SK-N-MC (cell line): ENCODE results near the gene TMEM143.

Experiments used
- DNase-seq: peaks from one replicate; pipeline ENCODE4 v3.0.0-alpha.2; 2011; ENCODE audit warnings: low read depth, low spot score
- H3K27ac ChIP-seq: fragments of 200-600 bp; sonication (generic); 2 replicates; pipeline ENCODE4 v1.5.1; 2016; ENCODE audit warnings: mixed run types
- H3K36me3 ChIP-seq: fragments of 200-600 bp; sonication (generic); 2 replicates; pipeline ENCODE4 v1.6.1; 2017; ENCODE audit warnings: antibody characterized with exemption, low read length, mixed read lengths; ENCODE audit not compliant: insufficient read depth
- H3K4me3 ChIP-seq: fragments of 200-600 bp; sonication (generic); 2 replicates; pipeline ENCODE4 v1.5.1; 2016
- H3K9ac ChIP-seq: fragments of 200-600 bp; sonication (generic); 2 replicates; pipeline ENCODE4 v1.8.0; 2017; ENCODE audit warnings: mixed run types, mixed read lengths; ENCODE audit not compliant: insufficient read length
- H3K9me3 ChIP-seq: fragments of 200-600 bp; sonication (generic); 2 replicates; pipeline ENCODE4 v1.6.1; 2017; ENCODE audit warnings: low read depth, mild to moderate bottlenecking, antibody characterized with exemption, low read length, moderate library complexity, mixed read lengths
- EZH2 ChIP-seq: fragments of 200-600 bp; sonication (generic); IDR thresholded peaks from one replicate; pipeline ENCODE4 v1.6.1; 2017; ENCODE audit warnings: antibody characterized with exemption
- FOXP2 ChIP-seq: optimal IDR thresholded peaks from 2 replicates; pipeline ENCODE3; 2011; ENCODE audit warnings: mild to moderate bottlenecking, moderate library complexity; ENCODE audit not compliant: insufficient read depth; ENCODE audit errors: extremely low read length, control extremely low read depth
- POLR2AphosphoS5 ChIP-seq: IDR thresholded peaks from 2 replicates; pipeline ENCODE4 v1.6.1; 2012; ENCODE audit warnings: mild to moderate bottlenecking, low read depth, low read length, borderline replicate concordance

Gene TMEM143

GRCh38 chr19:48354332-48354992 is 9.3 kb downstream of the TMEM143 start:
- TF ChIP-seq POLR2AphosphoS5 (no peak), EZH2 (no peak), FOXP2 (no peak)
- Histone ChIP-seq H3K9ac (no peak overlapping the region), H3K9me3 (no peaks in the 10 kb centered on the region), H3K4me3 (no peak overlapping the region), H3K27ac (no peak overlapping the region), H3K36me3 (no peaks in the 10 kb centered on the region)
- no peak for DNase-seq

DNA sequence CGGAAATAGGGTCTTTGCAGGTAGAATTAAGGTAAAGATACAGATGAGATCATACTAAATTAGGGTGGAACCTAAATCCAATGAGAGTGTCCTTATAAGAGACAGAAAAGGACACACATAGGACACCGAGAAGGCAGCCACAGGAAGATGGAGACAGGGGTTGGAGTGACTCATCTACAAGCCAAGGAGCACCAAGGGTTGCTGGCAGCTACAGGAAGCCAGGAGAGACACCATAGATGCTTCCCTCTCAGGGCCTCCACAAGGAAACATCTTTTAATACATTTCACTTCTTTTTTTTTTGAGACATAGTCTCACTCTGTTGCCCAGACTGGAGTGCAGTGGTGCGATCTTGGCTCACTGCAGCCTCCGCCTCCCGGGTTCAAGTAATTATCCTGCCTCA is 10.1 kb downstream of the TMEM143 start:
- TF ChIP-seq FOXP2, result no peak
- TF ChIP-seq POLR2AphosphoS5, result no peak
- H3K27ac ChIP-seq, result no peak overlapping the region
- no peak overlapping the region for H3K9ac ChIP-seq
- no peaks in the 10 kb centered on the region for H3K9me3 ChIP-seq
- no peak for DNase-seq
- H3K4me3 ChIP-seq, result no peak overlapping the region
- no peaks in the 10 kb centered on the region for H3K36me3 ChIP-seq

- H3K9ac ChIP-seq, result no peak overlapping the region
- no peak overlapping the region for H3K4me3 ChIP-seq
- no peaks in the 10 kb centered on the region for H3K9me3 ChIP-seq
- no peak for DNase-seq
- no peak overlapping the region for H3K27ac ChIP-seq
- H3K36me3 ChIP-seq, result no peaks in the 10 kb centered on the region
- no peak for TF ChIP-seq EZH2
Measured at GRCh38 chr19:48351341-48351752, 12.4 kb downstream of the TMEM143 start.

- no peak for TF ChIP-seq POLR2AphosphoS5
- DNase-seq, result no peak
- H3K27ac ChIP-seq, result no peak overlapping the region
Measured at GRCh38 chr19:48350856-48351255, 12.9 kb downstream of the TMEM143 start.

DNA sequence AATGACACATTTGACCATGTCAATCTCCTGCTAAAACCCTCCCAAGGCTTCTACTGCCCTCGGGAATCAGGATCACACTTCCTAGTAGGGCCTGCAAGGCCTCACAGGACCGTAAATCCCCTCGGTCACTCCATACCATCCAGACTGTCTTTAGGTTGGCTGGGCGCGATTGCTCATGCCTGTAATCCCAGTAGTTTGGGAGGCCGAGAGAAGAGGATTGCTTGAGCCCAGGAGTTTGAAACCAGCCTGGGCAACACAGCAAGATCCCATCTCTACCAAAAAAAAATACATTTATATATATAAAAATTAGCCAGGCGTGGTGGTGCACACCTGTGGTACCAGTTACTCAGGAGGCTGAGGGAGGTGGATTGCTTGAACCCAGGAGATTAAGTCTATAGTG is 15.0 kb downstream of the TMEM143 start:
- H3K27ac ChIP-seq, result no peak overlapping the region
- no peaks in the 10 kb centered on the region for H3K36me3 ChIP-seq
- H3K9ac ChIP-seq, result no peak overlapping the region
- H3K4me3 ChIP-seq, result no peak overlapping the region
- TF ChIP-seq POLR2AphosphoS5 (no peak), FOXP2 (no peak), EZH2 (no peak)
- no peaks in the 10 kb centered on the region for H3K9me3 ChIP-seq
- no peak for DNase-seq

More at GRCh38 chr19:48350856-48351255, 12.9 kb downstream of the TMEM143 start:
- Histone ChIP-seq H3K9me3 (no peaks in the 10 kb centered on the region), H3K4me3 (no peak overlapping the region), H3K9ac (no peak overlapping the region), H3K36me3 (no peaks in the 10 kb centered on the region)

- Histone ChIP-seq H3K4me3 (no peak overlapping the region), H3K36me3 (no peaks in the 10 kb centered on the region), H3K9me3 (no peaks in the 10 kb centered on the region), H3K27ac (no peak overlapping the region), H3K9ac (no peak overlapping the region)
- DNase-seq, result no peak
- TF ChIP-seq EZH2, result no peak
- no peak for TF ChIP-seq POLR2AphosphoS5
- no peak for TF ChIP-seq FOXP2
Measured at GRCh38 chr19:48348045-48348444, 15.7 kb downstream of the TMEM143 start.

DNA sequence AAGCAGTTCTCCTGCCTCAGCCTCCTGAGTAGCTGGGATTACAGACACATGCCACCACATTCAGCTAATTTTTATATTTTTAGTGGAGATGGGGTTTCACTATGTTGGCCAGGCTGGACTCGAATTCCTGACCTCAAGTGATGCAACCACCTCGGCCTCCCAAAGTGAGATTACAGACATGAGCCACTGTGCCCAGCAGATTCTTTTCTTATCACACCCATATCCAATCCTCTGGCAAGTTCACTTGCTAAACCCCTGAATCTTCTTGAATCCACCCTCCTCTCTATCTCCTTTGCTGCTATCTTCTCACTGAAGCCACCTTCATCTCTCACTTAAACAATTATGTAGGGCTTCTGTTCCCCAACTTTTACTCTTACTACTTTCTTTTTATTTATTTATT is 17.5 kb downstream of the TMEM143 start:
- TF ChIP-seq EZH2, result no peak
- no peak for TF ChIP-seq FOXP2
- no peak for TF ChIP-seq POLR2AphosphoS5
- H3K4me3 ChIP-seq, result no peak overlapping the region
- H3K27ac ChIP-seq, result no peak overlapping the region
- no peak for DNase-seq
- no peaks in the 10 kb centered on the region for H3K9me3 ChIP-seq
- H3K9ac ChIP-seq, result no peak overlapping the region
- H3K36me3 ChIP-seq, result no peaks in the 10 kb centered on the region

- DNase-seq, result no peak
- Histone ChIP-seq H3K9me3 (no peaks in the 10 kb centered on the region), H3K36me3 (no peaks in the 10 kb centered on the region), H3K9ac (no peak overlapping the region), H3K27ac (no peak overlapping the region), H3K4me3 (no peak overlapping the region)
- TF ChIP-seq POLR2AphosphoS5 (no peak), EZH2 (no peak), FOXP2 (no peak)
Measured at GRCh38 chr19:48344892-48345291, 18.8 kb downstream of the TMEM143 start.

- no peak overlapping the region for H3K4me3 ChIP-seq
- no peaks in the 10 kb centered on the region for H3K9me3 ChIP-seq
- H3K9ac ChIP-seq, result no peak overlapping the region
- no peaks in the 10 kb centered on the region for H3K36me3 ChIP-seq
- TF ChIP-seq FOXP2, result no peak
- no peak for TF ChIP-seq POLR2AphosphoS5
- no peak for TF ChIP-seq EZH2
- no peak overlapping the region for H3K27ac ChIP-seq
- DNase-seq, result no peak
Measured at GRCh38 chr19:48342841-48343540, 20.7 kb downstream of the TMEM143 start.
